Nasal cavity respiratory epithelium epithelial cell of viscerocranial mucosa (primary cell): ENCODE measurements around the gene SEC14L1. TPM values are rescaled to one million over a fixed set of nuclear protein-coding genes. Genes with fewer than 3 reads are reported as not detected.

Source experiments
- total RNA-seq: library from RNA; depleted of rRNA; stranded (reverse); fragments of >200 nt; gene quantifications from 2 replicates; pipeline ENCODE4 v1.2.3, GENCODE V29; 2014

SEC14L1 gene
- total RNA-seq, result 37.9 and 41.0 TPM in 2 replicates

GRCh38 chr17:77140878-77141767 is at the start of gene SEC14L1:
Gene SEC14L1, plus strand, starts transcription at chr17:77140969. Its CDS starts 2,628 bp downstream, at chr17:77143597.

